ENCODE results near the gene GPR176. TPM values are rescaled to one million over a fixed set of nuclear protein-coding genes. Genes with fewer than 3 reads are reported as not detected.

Gene GPR176
- total and polyA plus RNA-seq, 2 donors from 2014 or later = 2.9 to 7.6 TPM

DNA sequence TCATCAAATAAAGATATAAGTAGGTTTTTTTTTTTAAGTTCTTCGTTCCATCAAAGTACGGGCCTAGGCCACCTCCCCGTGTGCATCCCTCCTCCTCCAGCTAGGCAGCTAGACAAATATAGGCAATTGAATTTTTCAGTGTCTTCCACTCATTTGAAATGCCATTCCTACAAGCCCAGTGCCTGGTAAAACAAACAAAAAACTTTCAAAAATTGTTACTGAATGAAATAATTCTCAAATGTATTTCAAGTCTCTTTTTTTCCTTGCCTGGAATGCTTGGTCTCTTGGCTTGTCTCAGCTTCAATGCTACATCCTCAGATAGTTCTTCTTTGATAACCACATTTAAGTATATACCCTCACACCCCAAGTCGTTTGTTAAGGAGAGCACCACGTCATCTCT, 17.6 kb upstream of the GPR176 start:
- H3K4me1 ChIP-seq (ENCODE audit: control insufficient read depth in 2 of 3, insufficient read depth in 2 of 3, low read depth in 1 of 3, low read length in 3 of 3) = peaks cover 0 to 5% (median 5%) of the 10 kb centered on the region in 3 donors
- H3K9ac ChIP-seq (ENCODE audit: low read length in 3 of 3) = no peak overlapping the region
- FAIRE-seq (no peak), DNase-seq (no peak)
- intact Hi-C loops (cut with DNase I) = no loop called here
- TF ChIP-seq, protein P1, sequence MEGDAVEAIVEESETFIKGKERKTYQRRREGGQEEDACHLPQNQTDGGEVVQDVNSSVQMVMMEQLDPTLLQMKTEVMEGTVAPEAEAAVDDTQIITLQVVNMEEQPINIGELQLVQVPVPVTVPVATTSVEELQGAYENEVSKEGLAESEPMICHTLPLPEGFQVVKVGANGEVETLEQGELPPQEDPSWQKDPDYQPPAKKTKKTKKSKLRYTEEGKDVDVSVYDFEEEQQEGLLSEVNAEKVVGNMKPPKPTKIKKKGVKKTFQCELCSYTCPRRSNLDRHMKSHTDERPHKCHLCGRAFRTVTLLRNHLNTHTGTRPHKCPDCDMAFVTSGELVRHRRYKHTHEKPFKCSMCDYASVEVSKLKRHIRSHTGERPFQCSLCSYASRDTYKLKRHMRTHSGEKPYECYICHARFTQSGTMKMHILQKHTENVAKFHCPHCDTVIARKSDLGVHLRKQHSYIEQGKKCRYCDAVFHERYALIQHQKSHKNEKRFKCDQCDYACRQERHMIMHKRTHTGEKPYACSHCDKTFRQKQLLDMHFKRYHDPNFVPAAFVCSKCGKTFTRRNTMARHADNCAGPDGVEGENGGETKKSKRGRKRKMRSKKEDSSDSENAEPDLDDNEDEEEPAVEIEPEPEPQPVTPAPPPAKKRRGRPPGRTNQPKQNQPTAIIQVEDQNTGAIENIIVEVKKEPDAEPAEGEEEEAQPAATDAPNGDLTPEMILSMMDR (IDR thresholded peaks at IDR 0.05; ENCODE audit: borderline replicate concordance, extremely low read depth, insufficient read depth) = no peak
- H3K4me3 ChIP-seq (ENCODE audit: low read length in 3 of 3) = no peak overlapping the region
- peaks cover 0 to 11% (median 3%) of the 10 kb centered on the region in 3 donors for H3K36me3 ChIP-seq (ENCODE audit: control insufficient read depth in 2 of 3, insufficient read depth in 3 of 3, low read length in 3 of 3)
- no peaks in the 10 kb centered on the region for H3K9me3 ChIP-seq (ENCODE audit: control insufficient read depth in 2 of 3, insufficient read depth in 1 of 3, low read length in 3 of 3)
- no peak overlapping the region for H3K27ac ChIP-seq (ENCODE audit: low read depth in 2 of 2, low read length in 2 of 2)
- no peaks in the 10 kb centered on the region for H3K27me3 ChIP-seq (ENCODE audit: control insufficient read depth, insufficient read depth, low read length)

DNA sequence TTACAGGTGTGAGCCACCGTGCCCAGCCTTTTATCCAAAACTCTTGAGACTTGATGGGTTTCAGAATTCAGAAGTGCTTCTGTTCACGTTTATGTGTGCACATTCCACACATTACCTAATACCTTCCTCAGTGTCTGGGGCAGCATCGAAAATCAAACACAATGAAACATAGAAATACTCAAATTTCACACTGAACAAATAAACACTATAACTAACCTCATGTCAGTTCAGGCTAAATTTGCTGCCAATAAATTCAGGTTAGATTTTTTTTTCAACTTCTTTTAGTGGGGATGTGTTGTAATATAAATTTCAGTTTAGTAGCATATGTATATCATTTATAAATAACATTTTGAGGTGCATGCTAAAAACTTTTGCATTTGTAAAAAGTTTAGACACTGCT, 16.6 kb upstream of the GPR176 start:
- Histone ChIP-seq H3K27me3 (ENCODE audit: control insufficient read depth, insufficient read depth, low read length) (no peaks in the 10 kb centered on the region), H3K9ac (ENCODE audit: low read length in 3 of 3) (no peak overlapping the region), H3K27ac (ENCODE audit: low read depth in 2 of 2, low read length in 2 of 2) (no peak overlapping the region), H3K36me3 (ENCODE audit: control insufficient read depth in 2 of 3, insufficient read depth in 3 of 3, low read length in 3 of 3) (peaks cover 0 to 11% (median 0%) of the 10 kb centered on the region in 3 donors), H3K4me3 (ENCODE audit: low read length in 3 of 3) (no peak overlapping the region), H3K9me3 (ENCODE audit: control insufficient read depth in 2 of 3, insufficient read depth in 1 of 3, low read length in 3 of 3) (no peaks in the 10 kb centered on the region), H3K4me1 (ENCODE audit: control insufficient read depth in 2 of 3, insufficient read depth in 2 of 3, low read depth in 1 of 3, low read length in 3 of 3) (peaks cover 0 to 5% (median 5%) of the 10 kb centered on the region in 3 donors)
- DNase-seq = no peak
- FAIRE-seq = no peak
- intact Hi-C loops (cut with DNase I) = no loop called here
- TF ChIP-seq, protein P1 (IDR thresholded peaks at IDR 0.05; ENCODE audit: borderline replicate concordance, extremely low read depth, insufficient read depth) = no peak

GRCh38 chr15:39936187-39936586, 16.1 kb upstream of the GPR176 start:
- Histone ChIP-seq H3K4me1 (ENCODE audit: control insufficient read depth in 2 of 3, insufficient read depth in 2 of 3, low read depth in 1 of 3, low read length in 3 of 3) (peaks cover 0 to 5% (median 5%) of the 10 kb centered on the region in 3 donors), H3K4me3 (ENCODE audit: low read length in 3 of 3) (no peak overlapping the region), H3K27me3 (ENCODE audit: control insufficient read depth, insufficient read depth, low read length) (no peaks in the 10 kb centered on the region), H3K27ac (ENCODE audit: low read depth in 2 of 2, low read length in 2 of 2) (no peak overlapping the region), H3K36me3 (ENCODE audit: control insufficient read depth in 2 of 3, insufficient read depth in 3 of 3, low read length in 3 of 3) (peaks cover 0 to 11% (median 0%) of the 10 kb centered on the region in 3 donors), H3K9ac (ENCODE audit: low read length in 3 of 3) (no peak overlapping the region), H3K9me3 (ENCODE audit: control insufficient read depth in 2 of 3, insufficient read depth in 1 of 3, low read length in 3 of 3) (no peaks in the 10 kb centered on the region)
- TF ChIP-seq, protein P1 (IDR thresholded peaks at IDR 0.05; ENCODE audit: borderline replicate concordance, extremely low read depth, insufficient read depth) = no peak
- DNase-seq (no peak), FAIRE-seq (no peak)
- intact Hi-C loops (cut with DNase I) = no loop called here

DNA sequence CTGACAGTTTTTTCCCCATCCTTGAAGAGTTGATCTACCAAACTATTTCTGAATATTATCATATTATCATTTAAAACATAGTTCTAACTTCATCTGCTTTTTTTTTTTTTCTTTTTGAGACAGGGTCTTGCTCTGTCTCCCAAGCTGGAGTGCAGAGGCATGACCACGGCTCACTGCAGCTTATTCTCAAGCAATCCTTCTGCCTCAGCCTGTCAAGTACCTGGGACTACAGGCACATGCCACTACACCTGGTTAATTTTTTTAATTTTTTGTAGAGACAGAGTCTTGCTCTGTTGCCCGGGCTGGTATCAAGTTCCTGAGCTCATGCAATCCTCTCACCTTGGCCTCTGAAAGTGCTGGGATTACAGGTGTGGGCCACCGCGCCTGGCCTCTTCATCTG, 15.2 kb upstream of the GPR176 start:
- Histone ChIP-seq H3K4me3 (ENCODE audit: low read length in 3 of 3) (no peak overlapping the region), H3K27me3 (ENCODE audit: control insufficient read depth, insufficient read depth, low read length) (no peaks in the 10 kb centered on the region), H3K9me3 (ENCODE audit: control insufficient read depth in 2 of 3, insufficient read depth in 1 of 3, low read length in 3 of 3) (no peaks in the 10 kb centered on the region), H3K36me3 (ENCODE audit: control insufficient read depth in 2 of 3, insufficient read depth in 3 of 3, low read length in 3 of 3) (peaks cover 0 to 5% (median 0%) of the 10 kb centered on the region in 3 donors), H3K4me1 (ENCODE audit: control insufficient read depth in 2 of 3, insufficient read depth in 2 of 3, low read depth in 1 of 3, low read length in 3 of 3) (peaks cover 0 to 5% (median 5%) of the 10 kb centered on the region in 3 donors), H3K27ac (ENCODE audit: low read depth in 2 of 2, low read length in 2 of 2) (no peak overlapping the region), H3K9ac (ENCODE audit: low read length in 3 of 3) (no peak overlapping the region)
- intact Hi-C loops (cut with DNase I) = no loop called here
- no peak for FAIRE-seq
- TF ChIP-seq, protein P1 (IDR thresholded peaks at IDR 0.05; ENCODE audit: borderline replicate concordance, extremely low read depth, insufficient read depth) = no peak
- no peak for DNase-seq

Data from kidney (tissue), 14 donors.